Measurements from ENCODE around the gene NUMB.
"Not testable (repeated sequence)": the region's sequence is repeated elsewhere in the genome, so short reads cannot be mapped to it uniquely, and the experiment has no call there.

NUMB gene

GRCh38 chr14:73465823-73466532 is 7.6 kb upstream of the NUMB start:
- no peak for DNase-seq (ENCODE audit: low read depth)

- no peak for DNase-seq (ENCODE audit: low read depth)
Observed at GRCh38 chr14:73463411-73463810, 5.1 kb upstream of the NUMB start.

GRCh38 chr14:73462815-73463214 is 4.5 kb upstream of the NUMB start:
- DNase-seq (ENCODE audit: low read depth) = no peak

- DNase-seq (ENCODE audit: low read depth) = no peak
Observed at GRCh38 chr14:73462048-73462715, 3.8 kb upstream of the NUMB start.

- no peak for DNase-seq (ENCODE audit: low read depth)
Observed at GRCh38 chr14:73461478-73462047, 3.2 kb upstream of the NUMB start.

- DNase-seq (ENCODE audit: low read depth) = no peak
Observed at GRCh38 chr14:73460691-73461127, 2.4 kb upstream of the NUMB start.

- DNase-seq (ENCODE audit: low read depth) = no peak
Observed at GRCh38 chr14:73459959-73460358, 1.6 kb upstream of the NUMB start.

- DNase-seq (ENCODE audit: low read depth) = no peak
Observed at GRCh38 chr14:73457924-73458182, 493 bp downstream of the NUMB start.

GRCh38 chr14:73457041-73457923 is 1.1 kb downstream of the NUMB start:
- DNase-seq (ENCODE audit: low read depth) = no peak

- DNase-seq (ENCODE audit: low read depth) = no peak
Observed at GRCh38 chr14:73455294-73455693, 3.1 kb downstream of the NUMB start.

- no peak for DNase-seq (ENCODE audit: low read depth)
Observed at GRCh38 chr14:73452341-73453186, 5.8 kb downstream of the NUMB start.

- DNase-seq (ENCODE audit: low read depth) = no peak
Observed at GRCh38 chr14:73443758-73444157, 14.6 kb downstream of the NUMB start.

- DNase-seq (ENCODE audit: low read depth) = no peak
Observed at GRCh38 chr14:73441286-73441685, 17.1 kb downstream of the NUMB start.

- DNase-seq (ENCODE audit: low read depth) = no peak
Observed at GRCh38 chr14:73438993-73439392, 19.4 kb downstream of the NUMB start.

GRCh38 chr14:73437206-73437605 is 21.1 kb downstream of the NUMB start:
- DNase-seq (ENCODE audit: low read depth) = no peak

GRCh38 chr14:73432124-73432523 is 26.2 kb downstream of the NUMB start:
- DNase-seq (ENCODE audit: low read depth) = no peak

- DNase-seq (ENCODE audit: low read depth) = no peak
Observed at GRCh38 chr14:73428353-73428824, 30.0 kb downstream of the NUMB start.

- DNase-seq (ENCODE audit: low read depth) = no peak
Observed at GRCh38 chr14:73427516-73428264, 30.7 kb downstream of the NUMB start.

- no peak for DNase-seq (ENCODE audit: low read depth)
Observed at GRCh38 chr14:73426877-73427276, 31.5 kb downstream of the NUMB start.

GRCh38 chr14:73424453-73424852 is 33.9 kb downstream of the NUMB start:
- DNase-seq (ENCODE audit: low read depth) = no peak

GRCh38 chr14:73423092-73423491 is 35.3 kb downstream of the NUMB start:
- not testable (repeated sequence) for DNase-seq (ENCODE audit: low read depth)

Measured in stimulated activated CD8-positive, alpha-beta memory T cell treated with anti-CD3 and anti-CD28 coated beads, Interleukin-15, amount 100 ng/mL, for 24 hours (primary cell).